ENCODE data around the gene RASA2. TPM values are rescaled to one million over a fixed set of nuclear protein-coding genes. Genes with fewer than 3 reads are reported as not detected.

Gene RASA2
- polyA plus RNA-seq, 10 donors: 6.7 to 17.4 (median 12.1) TPM

DNA sequence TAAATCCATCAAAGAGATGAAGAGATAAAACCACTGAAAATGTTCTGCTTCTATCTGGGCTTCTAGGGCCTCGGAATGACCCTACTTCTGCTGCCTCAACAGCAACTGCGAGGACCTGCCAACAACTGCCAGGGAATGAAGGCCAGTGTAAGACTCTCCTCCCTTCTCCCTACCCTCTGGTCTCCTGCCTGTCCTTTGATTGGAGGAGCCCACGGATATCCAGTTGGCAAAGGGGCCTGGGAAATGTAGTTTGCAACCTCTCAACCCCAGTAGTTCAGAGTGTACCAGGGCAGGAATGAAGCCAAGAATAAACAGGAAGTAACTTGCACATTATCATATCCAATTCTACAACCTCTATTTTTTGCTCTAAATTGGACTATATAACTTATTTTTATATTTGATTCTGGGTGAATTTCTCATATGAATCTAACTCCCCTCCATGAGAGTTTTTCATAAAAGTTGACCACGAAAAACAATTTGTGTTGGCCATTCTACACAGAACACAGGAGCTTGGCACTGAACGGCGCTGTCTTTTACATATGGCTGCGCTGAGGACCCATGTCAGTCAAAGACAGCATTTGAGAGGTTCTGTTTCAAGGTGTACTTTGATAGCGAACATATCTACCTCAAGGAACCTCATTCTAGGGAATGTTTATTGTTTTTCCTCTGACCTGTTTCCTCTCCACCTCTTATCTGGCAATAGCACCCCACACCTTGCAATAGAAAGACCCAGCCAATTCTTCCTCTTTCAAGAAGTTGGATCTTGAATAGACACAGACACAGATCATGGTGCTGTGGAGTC lies 160.1 kb downstream of the RASA2 start:
- DNase-seq: peak in 1 of 3 donors; percentile 22

DNA sequence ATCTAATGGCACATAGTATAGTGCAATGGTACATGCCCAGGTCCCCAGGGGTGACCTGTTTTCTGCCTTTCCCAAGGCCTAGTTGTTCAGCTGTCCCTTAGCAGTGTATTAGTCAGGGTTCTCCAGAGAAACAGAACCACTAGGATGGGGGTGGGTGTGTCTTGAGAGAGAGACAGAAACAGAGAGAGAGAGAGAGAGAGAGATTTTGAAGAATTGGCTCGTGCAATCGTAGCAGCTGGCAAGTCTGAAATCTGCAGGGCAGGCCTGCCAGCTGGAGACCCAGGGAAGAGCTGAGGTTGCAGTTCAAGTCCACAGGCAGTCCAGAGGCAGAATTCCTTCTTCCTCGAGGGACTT lies 160.7 kb downstream of the RASA2 start:
- no peak for DNase-seq

DNA sequence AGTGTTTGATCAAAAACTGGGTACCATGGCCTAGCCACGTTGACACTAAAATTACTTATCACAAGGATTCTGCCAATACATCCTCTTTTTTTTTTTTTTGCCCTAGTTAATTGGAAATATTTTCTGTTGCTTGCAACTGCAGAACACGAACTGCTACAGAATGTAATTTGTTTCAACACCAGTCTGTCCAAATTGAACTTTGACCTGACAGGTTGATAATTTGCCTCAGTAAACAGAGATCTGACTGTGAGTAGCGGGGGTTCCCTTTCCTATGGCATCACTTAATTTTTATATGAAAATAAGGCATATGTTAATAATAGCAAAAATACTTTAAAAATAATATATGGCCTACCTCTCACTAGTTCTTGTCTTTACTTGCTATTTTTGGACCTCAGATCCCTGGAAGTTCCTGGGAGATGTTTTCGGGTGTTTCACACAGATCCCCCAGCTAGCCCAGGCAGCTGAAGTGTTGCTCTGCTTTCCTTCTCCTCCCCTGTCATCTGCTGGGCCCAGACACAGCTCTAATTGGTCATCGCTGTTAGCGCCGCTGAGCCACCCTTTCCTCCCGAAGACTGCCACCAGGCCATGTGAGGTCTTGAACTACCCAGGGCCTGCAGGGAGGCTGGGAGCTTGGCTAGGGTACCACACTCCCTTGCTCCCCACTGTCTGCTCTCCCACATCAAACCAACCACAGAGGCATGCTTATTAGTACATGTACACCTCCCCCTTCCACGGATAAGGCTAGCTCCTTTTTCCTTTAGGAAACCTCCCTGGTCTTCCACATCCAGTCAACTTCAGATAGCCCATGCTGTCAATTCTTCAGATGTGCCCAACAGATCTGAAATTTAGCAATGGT lies 161.5 kb downstream of the RASA2 start:
- no peak for DNase-seq

DNA sequence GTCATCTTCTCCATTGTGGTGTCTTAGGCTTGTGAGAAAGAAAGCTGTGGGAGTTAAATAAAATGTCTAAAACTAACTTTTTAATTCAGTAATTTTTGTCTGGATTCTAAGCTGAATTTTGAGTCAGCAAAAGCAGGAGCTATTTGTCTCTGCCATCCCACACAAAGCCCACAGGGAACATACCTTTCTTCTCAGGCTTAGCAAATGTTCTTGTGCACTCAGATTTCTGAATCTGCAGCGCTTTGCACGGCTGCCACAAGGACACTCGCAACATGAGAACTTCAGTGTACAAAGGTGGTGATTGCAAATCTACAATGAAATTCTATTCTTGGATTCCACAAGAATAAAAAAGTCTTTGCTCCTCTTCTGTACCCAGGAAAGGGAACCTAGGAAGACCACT lies 163.0 kb downstream of the RASA2 start:
- no peak for DNase-seq

DNA sequence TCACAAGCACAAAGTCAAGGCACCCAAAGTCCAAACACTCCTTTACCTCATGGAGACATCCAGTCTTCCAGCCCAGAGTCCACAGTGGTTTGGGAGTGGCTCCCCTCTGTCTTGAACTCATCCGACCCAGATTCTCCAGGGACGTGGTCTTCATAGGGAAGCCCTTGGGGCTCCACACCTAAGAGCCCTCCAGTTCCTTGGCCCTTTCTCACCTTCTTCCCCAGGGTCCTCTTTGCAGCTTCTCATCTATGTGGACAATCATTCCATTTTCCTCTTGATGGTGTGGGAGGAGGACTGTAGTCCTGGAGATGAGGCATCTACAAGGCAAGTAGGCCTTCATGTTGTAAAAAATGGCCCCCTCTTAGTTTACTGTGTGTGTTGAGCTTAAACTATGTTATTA lies 164.0 kb downstream of the RASA2 start:
- DNase-seq: no peak

DNA sequence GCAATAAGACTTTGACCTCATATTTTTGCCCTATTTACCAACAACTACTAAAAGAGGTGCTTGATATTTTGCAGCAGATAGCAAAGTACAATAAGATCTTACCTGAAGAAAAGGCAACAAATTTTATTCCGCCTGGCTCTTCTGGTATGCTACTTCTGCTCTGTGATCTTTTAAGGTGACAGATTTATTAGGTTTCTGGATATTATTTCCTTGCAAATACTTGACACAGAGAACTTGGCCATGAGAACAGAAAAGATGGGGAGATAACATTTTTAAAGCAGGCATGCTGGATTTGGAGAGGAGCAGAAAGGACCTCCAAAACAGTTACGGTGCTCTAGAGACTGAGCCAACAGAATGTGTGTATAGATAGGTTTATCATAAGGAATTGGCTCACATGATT lies 164.6 kb downstream of the RASA2 start:
- no peak for DNase-seq

DNA sequence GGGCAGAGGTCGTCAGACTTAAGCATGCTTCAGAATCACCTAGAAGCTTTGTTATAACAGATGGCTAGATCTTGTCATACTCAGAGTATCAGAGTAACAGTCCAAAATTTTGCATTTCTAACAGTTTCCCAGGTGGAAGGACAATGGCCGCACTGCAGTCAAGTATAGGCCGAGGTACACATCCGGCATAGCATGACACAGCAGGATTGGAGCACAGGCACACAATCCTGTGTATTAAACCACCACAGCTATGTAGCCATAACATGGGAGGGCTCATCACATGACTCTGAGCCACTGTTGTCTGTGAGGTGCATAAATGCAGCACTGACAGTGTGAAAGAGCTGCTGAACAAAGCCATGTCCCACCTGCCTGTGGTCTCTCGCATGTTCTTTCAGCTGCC lies 165.5 kb downstream of the RASA2 start:
- DNase-seq: no peak

DNA sequence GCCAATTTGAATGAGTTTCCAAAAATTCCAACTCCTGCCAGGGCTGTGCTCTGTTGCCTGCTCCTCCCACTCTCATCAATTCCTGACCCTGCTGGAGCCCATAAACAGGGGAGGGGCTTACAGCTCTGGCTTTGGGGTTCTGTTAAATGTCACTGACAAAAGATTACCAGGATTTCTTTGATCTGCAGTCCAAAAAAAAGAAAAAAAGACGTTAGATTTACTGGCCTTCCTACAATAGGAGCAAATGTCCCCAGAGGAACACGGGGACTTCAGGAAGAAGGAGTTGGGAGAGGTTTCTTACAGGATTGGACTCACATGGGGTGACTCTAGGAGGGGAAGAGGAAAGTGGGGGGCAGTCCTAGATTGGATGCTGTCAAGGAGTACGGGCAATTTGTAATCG lies 167.0 kb downstream of the RASA2 start:
- DNase-seq: no peak

DNA sequence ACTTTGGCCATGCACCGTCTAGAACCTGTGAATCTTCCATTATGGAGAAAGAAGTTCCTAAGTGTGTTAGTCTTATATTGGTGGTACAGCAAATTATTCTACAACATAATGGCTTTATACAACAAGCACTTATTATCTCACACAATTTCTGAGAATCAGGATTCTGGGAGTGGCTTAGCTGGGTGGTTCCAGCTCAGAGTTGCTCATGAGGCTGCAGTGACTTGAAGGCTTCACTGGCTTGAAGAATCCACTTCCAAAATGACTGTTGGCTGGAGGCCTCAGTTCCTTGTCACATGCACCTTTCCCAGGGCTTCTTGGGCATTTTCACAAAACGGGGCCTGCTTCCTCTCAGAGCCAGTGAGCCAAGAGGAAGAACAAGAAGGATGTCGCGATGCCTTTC lies 169.0 kb downstream of the RASA2 start:
- DNase-seq: no peak

DNA sequence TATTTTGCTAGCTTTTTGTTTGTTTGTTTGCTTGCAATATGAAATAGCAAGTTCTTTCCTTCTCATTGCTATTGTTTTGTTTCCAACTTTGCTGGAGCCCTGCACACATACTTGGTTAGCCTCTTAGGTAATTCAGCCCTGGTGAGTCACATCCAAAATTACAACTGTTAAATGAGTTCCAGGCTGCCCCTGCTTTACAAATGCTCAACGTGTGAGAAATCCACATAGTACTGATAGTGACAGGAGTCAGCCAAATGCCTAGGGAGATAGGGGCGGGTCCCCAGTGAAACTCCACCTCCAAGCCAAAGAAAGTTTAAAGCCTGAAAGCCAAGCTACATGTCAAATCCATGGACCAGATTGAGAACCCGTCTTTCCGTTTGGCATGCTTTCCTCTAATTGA lies 169.9 kb downstream of the RASA2 start:
- peak in 1 of 3 donors; percentile 76 for DNase-seq

DNA sequence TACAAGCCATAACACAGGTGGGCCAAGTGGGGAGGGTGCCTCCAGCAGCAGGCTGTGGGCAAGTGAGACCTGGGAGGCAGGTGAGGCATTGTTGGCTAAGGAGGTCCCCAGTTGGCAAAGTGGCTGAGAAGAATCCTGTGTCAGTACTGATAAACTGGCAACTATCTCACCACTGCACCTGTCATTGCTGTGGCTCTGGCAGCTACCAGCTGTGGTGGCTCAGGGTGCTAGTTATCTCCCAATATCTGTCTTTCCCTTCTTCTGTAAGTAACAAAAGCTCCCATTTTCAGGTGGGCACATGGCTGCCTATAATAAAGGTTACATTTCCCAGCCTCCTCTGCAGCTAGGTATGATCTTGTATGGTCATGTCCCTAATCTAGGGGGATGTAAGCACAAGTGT lies 170.7 kb downstream of the RASA2 start:
- DNase-seq: no peak

DNA sequence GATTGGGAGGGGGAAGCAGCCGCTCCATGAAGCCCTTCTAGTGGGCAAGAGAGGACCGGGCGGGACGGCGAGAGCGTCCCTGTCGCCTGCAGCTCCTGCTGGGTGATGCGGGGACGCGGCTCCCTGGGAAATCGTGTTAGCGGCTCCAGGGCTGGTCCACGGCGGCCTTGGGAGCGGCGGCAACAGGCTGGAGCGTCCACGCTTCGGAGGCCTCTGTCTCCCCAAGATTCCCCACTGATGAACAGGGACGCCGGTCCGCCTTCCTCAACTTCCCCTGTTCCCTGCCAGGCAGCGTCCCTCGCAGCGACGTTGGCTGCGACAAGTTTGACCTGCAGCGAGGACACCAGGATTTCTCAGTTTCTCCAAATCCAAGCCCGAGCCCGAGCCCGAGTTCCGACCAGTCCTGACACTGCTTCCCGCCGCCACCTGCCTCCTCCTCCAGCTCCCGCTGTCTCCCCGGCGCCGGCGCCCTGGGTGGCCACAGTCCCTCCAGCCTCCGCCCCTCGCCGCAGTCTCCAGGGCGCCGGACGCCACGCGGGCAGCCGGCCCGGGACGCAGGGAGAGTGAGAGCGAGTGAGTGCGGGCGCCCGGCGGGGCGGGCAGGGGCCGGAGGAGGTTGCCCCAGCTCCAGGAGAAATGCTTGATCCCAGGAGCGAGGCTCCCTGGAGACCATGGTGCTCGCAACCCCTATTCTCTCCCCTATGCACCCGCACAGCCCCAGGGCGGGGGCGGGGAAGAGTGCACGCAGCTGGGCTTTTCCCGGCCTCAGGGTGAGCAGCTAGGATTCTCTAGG lies 173.2 kb downstream of the RASA2 start:
- peak; percentile 26 to 67 (median 36) for DNase-seq

DNA sequence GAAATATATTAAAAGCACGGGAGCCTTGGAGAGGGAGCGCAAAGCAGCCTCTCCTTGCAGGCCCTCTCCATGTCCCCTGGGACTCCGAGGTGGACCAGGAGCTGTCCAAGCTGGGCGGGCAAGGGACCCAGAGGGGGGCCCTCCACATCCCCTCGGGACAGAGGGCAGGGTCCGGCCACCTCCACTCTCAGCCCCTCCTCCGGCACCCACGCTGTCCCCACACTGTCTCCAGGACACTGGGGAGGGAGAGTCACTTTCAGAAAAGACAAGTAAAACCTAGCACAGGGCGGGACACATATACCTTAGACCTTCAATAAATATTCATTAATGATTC lies 173.8 kb downstream of the RASA2 start:
- DNase-seq: no peak

DNA sequence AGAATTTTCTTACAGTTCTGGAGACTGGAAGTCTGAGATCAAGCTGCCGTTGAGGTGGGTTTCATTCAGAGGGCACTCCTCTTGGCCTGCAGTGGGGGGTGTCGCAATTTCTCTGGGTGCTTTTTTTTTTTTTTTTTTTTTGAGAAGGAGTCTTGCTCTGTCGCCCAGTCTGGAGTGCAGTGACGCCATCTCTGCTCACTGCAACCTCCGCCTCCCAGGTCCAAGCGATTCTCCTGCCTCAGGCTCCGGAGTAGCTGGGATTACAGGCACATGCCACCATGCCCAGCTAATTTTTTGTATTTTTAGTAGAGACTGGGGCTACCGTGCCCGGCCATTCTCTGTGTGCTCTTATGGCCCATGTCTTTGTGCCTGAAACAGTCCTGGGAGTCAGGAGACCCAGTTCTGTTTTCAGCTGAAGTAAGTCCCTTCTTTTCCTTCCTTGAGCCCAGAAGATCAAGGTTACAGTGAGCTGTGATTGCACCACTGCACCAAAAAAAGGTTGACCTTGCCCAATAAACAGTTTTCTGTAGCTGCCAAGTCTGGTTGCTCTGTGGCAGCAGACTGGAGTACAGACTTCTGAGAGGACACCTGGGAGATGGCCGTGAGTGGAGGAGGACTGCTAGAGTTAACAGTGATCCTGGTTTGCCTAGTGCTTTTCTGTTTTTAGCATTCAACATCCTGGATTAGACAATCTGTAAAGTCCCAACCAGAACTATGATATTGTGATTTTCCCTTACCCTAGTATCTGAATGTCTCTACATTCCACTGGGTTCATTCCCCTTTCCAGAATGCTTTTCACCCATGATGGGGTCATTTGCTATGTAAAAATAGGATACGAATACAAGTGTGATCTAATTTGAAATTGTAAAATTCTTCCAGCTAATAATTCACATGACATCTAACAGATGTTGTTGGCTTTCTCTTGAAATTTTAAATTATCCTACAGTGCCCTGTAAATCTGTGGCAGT lies 174.7 kb downstream of the RASA2 start:
- DNase-seq: no peak

DNA sequence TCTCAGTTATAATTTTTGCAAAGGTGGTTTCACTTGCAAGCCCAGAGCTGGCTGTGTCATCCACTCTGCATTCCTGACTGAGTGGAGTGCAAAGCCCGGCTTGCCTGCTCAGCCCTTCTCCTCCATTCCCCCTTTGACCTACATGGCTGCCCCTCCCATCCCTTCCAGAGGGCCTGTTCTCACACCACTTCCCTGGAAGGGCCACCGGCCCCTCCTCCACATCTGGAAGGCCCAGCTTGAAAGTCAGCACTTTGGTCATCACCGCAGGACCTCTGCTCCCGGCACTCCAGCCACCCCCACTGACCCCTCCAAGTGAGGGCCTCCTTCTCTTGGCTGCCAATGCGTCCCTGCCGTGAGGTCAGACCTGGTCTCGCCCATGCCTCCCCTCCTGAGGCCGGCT lies 177.2 kb downstream of the RASA2 start:
- DNase-seq: no peak

Other genes with a start within 250 kb of the RASA2 start
- 10 to 100 TPM; 17.1 to 26.0 (median 21.3) TPM for gene ZBTB38, start 118.5 kb upstream of the RASA2 start, polyA plus RNA-seq (ENCODE audit: insufficient read length in 10 of 10)